HepG2 (cell line): Measurements from ENCODE around the gene SYT10.

Experiments used
- ADNP ChIP-seq: sonication (generic); formaldehyde crosslinking; IDR thresholded peaks from 2 replicates; pipeline ENCODE4 v1.4.0; 2020; ENCODE audit warnings: missing genetic modification reagents
- EP300 ChIP-seq, 3 experiments: sonication (generic) in 1 of 3; formaldehyde crosslinking in 1 of 3; IDR thresholded peaks; 2 replicates each; pipeline versions ENCODE4 v1.5.1 to v1.6.1; 2011 to 2020; ENCODE audit warnings: low read depth in 2 of 3, low read length in 2 of 3, borderline replicate concordance in 1 of 3, improper control_type of control experiment in 1 of 3, mild to moderate bottlenecking in 1 of 3, missing genetic modification reagents in 1 of 3, moderate library complexity in 1 of 3
- EZH2 ChIP-seq: conservative IDR thresholded peaks from 2 replicates; pipeline ENCODE4 v1.6.1; 2012; ENCODE audit warnings: mild to moderate bottlenecking, low read depth, low read length, moderate library complexity
- FOSL1 ChIP-seq: sonication (generic); formaldehyde crosslinking; IDR thresholded peaks from 2 replicates; pipeline ENCODE4 v1.9.0; 2021; ENCODE audit warnings: missing genetic modification reagents, borderline replicate concordance
- TBX3 ChIP-seq: fragments of 450-650 bp; IDR thresholded peaks from 2 replicates; pipeline ENCODE4 v1.6.1; 2017; ENCODE audit warnings: antibody characterized with exemption, mild to moderate bottlenecking, inconsistent platforms, borderline replicate concordance
- ZNF331 ChIP-seq: sonication (generic); formaldehyde crosslinking; IDR thresholded peaks from 2 replicates; pipeline ENCODE4 v1.4.0; 2020; ENCODE audit warnings: missing genetic modification reagents

DNA sequence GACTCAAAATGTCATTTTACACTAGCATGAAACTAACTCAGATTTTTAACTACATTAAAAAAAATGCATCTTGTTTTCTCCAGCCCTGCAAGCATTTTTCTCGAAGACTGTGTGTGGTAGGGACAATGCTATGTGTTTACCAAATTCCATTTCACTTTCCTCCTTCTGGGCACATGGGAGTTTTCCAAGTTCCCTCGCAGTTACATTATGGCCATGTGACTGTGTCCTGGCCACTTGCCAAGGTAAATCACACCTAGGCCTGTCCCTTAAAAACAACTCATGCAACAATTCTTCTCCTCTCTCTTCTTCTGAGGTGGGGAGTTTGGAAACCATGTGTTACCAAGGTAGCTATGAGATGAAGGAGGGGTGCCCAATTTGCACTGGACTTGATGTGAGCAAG, 108.7 kb downstream of the SYT10 start:
- no peak for TF ChIP-seq ZNF331 (CRISPR knock-in tag)
- TF ChIP-seq EP300 (IDR thresholded peaks at IDR 0.05; ENCODE audit: low read depth in 2 of 2, low read length in 2 of 2), result no peak
- TF ChIP-seq EP300 (CRISPR knock-in tag; IDR thresholded peaks at IDR 0.05; ENCODE audit: borderline replicate concordance), result no peak
- no peak for TF ChIP-seq ADNP (CRISPR knock-in tag)
- TF ChIP-seq TBX3, result no peak
- TF ChIP-seq EZH2, result no peak
- no peak for TF ChIP-seq FOSL1
